SK-N-SH (cell line): ENCODE measurements around the gene EVI5. TPM values are rescaled to one million over a fixed set of nuclear protein-coding genes. Genes with fewer than 3 reads are reported as not detected.

Experiments used
- CTCF ChIA-PET: fragments of 300-600, 350-600 bp; formaldehyde crosslinking; extraction: SDS; loops from one replicate; lab custom pipeline; 2021; lab: Yijun Ruan, JAX
- POLR2A ChIA-PET: fragments of 350-600 bp; sonication (Branson Sonifier 250); formaldehyde crosslinking; extraction: SDS; loops from one replicate; lab custom pipeline; 2020; ENCODE audit warnings: antibody characterized with exemption, inconsistent platforms; lab: Yijun Ruan, JAX
- DNase-seq: peaks from one replicate; pipeline ENCODE4 v3.0.0; 2012
- H2AFZ ChIP-seq: fragments of 200-600 bp; sonication (generic); 2 replicates; pipeline ENCODE4 v1.8.1; 2016; ENCODE audit warnings: antibody characterized with exemption, mild to moderate bottlenecking, low read depth
- H3F3A ChIP-seq: fragments of 200-600 bp; sonication (generic); replicated peaks from 2 replicates; pipeline ENCODE3; 2016; ENCODE audit warnings: antibody characterized with exemption, mild to moderate bottlenecking; ENCODE audit not compliant: insufficient read depth
- H3K27ac ChIP-seq, 2 experiments: fragments of 200-500 bp in 1 of 2; fragments of 200-600 bp in 1 of 2; sonication (Bioruptor generic) in 1 of 2; sonication (generic), shearing (Covaris generic) in 1 of 2; 2 replicates each; pipeline versions ENCODE4 v1.5.1 to v1.6.1; 2014 to 2016; ENCODE audit warnings: low read depth in 2 of 2, inconsistent platforms in 1 of 2, low read length in 1 of 2, mild to moderate bottlenecking in 1 of 2, mixed read lengths in 1 of 2
- H3K27me3 ChIP-seq: fragments of 200-600 bp; sonication (generic), shearing (Covaris generic); 2 replicates; pipeline ENCODE4 v1.6.1; 2016; ENCODE audit warnings: mixed run types; ENCODE audit not compliant: insufficient read depth
- H3K36me3 ChIP-seq, 2 experiments: fragments of 200-500 bp in 1 of 2; fragments of 200-600 bp in 1 of 2; sonication (Bioruptor generic) in 1 of 2; sonication (generic) in 1 of 2; replicated peaks in 1 of 2; 2 replicates each; pipeline versions ENCODE3 to v1.5.1; 2014 to 2016; ENCODE audit warnings: low read length in 1 of 2, mild to moderate bottlenecking in 1 of 2; ENCODE audit not compliant: insufficient read depth in 2 of 2, control insufficient read depth in 1 of 2
- H3K4me1 ChIP-seq, 2 experiments: fragments of 200-500 bp in 1 of 2; fragments of 200-600 bp in 1 of 2; sonication (Bioruptor generic) in 1 of 2; sonication (generic), shearing (Covaris generic) in 1 of 2; 2 replicates each; pipeline versions ENCODE4 v1.5.1 to v1.6.1; 2014 to 2016; ENCODE audit warnings: low read depth in 1 of 2, low read length in 1 of 2, mixed run types in 1 of 2; ENCODE audit not compliant: insufficient read depth in 2 of 2, control insufficient read depth in 1 of 2
- H3K4me2 ChIP-seq: fragments of 200-600 bp; sonication (generic), shearing (Covaris generic); 2 replicates; pipeline ENCODE4 v1.6.1; 2017; ENCODE audit warnings: mixed run types
- H3K4me3 ChIP-seq, 2 experiments: fragments of 200-500 bp in 1 of 2; fragments of 200-600 bp in 1 of 2; sonication (Bioruptor generic) in 1 of 2; sonication (generic), shearing (Covaris generic) in 1 of 2; 2 replicates each; pipeline versions ENCODE4 v1.5.1 to v1.8.1; 2014 to 2016; ENCODE audit warnings: low read depth in 2 of 2, inconsistent platforms in 1 of 2, low read length in 1 of 2, mild to moderate bottlenecking in 1 of 2, mixed read lengths in 1 of 2, moderate library complexity in 1 of 2
- H3K79me2 ChIP-seq: fragments of 200-600 bp; sonication (generic); 2 replicates; pipeline ENCODE4 v1.8.1; 2017; ENCODE audit warnings: mild to moderate bottlenecking; ENCODE audit not compliant: insufficient read depth
- H3K9ac ChIP-seq: fragments of 200-600 bp; sonication (generic); 2 replicates; pipeline ENCODE4 v1.6.1; 2017; ENCODE audit warnings: mixed run types
- H3K9me2 ChIP-seq: fragments of 200-600 bp; sonication (generic); 2 replicates; pipeline ENCODE4 v1.6.1; 2017; ENCODE audit warnings: mixed run types
- H3K9me3 ChIP-seq: fragments of 200-600 bp; sonication (generic); 2 replicates; pipeline ENCODE4 v1.6.1; 2017; ENCODE audit warnings: mixed run types, mild to moderate bottlenecking, moderate library complexity
- H4K20me1 ChIP-seq: fragments of 200-600 bp; sonication (generic); 2 replicates; pipeline ENCODE4 v1.6.1; 2017; ENCODE audit warnings: mild to moderate bottlenecking, mixed run types; ENCODE audit not compliant: insufficient read depth
- CHD2 ChIP-seq: fragments of 150-350 bp; IDR thresholded peaks from 2 replicates; pipeline ENCODE4 v1.6.1; 2018; ENCODE audit warnings: low read length; ENCODE audit not compliant: partially characterized antibody
- CTCF ChIP-seq: fragments of 200-600 bp; sonication (generic); IDR thresholded peaks from 2 replicates; pipeline ENCODE4 v1.6.1; 2017; ENCODE audit warnings: antibody characterized with exemption, mild to moderate bottlenecking, moderate library complexity
- ELF1 ChIP-seq: IDR thresholded peaks from 2 replicates; pipeline ENCODE4 v1.4.0; 2012
- EZH2phosphoT487 ChIP-seq: fragments of 200-600 bp; sonication (generic); IDR thresholded peaks from 2 replicates; pipeline ENCODE4 v1.6.1; 2017; ENCODE audit warnings: low read depth, mixed run types, mild to moderate bottlenecking, antibody characterized with exemption, moderate library complexity, borderline replicate concordance
- GABPA ChIP-seq: IDR thresholded peaks from 2 replicates; pipeline ENCODE4 v1.4.0; 2012; ENCODE audit warnings: low read depth, mild to moderate bottlenecking
- GATA2 ChIP-seq: sonication (generic); formaldehyde crosslinking; IDR thresholded peaks from 2 replicates; pipeline ENCODE4 v1.5.0; 2020; ENCODE audit warnings: mild to moderate bottlenecking, missing genetic modification reagents
- JUND ChIP-seq: IDR thresholded peaks from 2 replicates; pipeline ENCODE4 v1.4.0; 2012
- MAX ChIP-seq: IDR thresholded peaks from 2 replicates; pipeline ENCODE4 v1.4.0; 2012; ENCODE audit warnings: low read depth
- NFIC ChIP-seq: IDR thresholded peaks from 2 replicates; pipeline ENCODE4 v1.4.0; 2012; ENCODE audit warnings: borderline replicate concordance
- POLR2AphosphoS5 ChIP-seq: IDR thresholded peaks from 2 replicates; pipeline ENCODE4 v1.6.1; 2012; ENCODE audit warnings: low read depth, low read length
- RCOR1 ChIP-seq: fragments of 150-350 bp; IDR thresholded peaks from 2 replicates; pipeline ENCODE4 v1.6.1; 2017; ENCODE audit warnings: antibody characterized with exemption, low read length
- REST ChIP-seq: IDR thresholded peaks from 2 replicates; pipeline ENCODE4 v1.6.1; 2012; ENCODE audit warnings: mild to moderate bottlenecking, low read depth, low read length, moderate library complexity
- RFX5 ChIP-seq: IDR thresholded peaks from 2 replicates; pipeline ENCODE4 v1.6.1; 2012; ENCODE audit warnings: mild to moderate bottlenecking, improper control_type of control experiment, low read length
- RXRA ChIP-seq: IDR thresholded peaks from 2 replicates; pipeline ENCODE4 v1.4.0; 2012; ENCODE audit warnings: low read depth, mild to moderate bottlenecking, borderline replicate concordance
- SMC3 ChIP-seq: IDR thresholded peaks from 2 replicates; pipeline ENCODE4 v1.6.1; 2012; ENCODE audit warnings: low read depth, low read length, improper control_type of control experiment
- TAF1 ChIP-seq: IDR thresholded peaks from 2 replicates; pipeline ENCODE4 v1.6.1; 2012; ENCODE audit warnings: low read depth, mild to moderate bottlenecking, low read length, moderate library complexity, borderline replicate concordance
- TCF12 ChIP-seq: IDR thresholded peaks from 2 replicates; pipeline ENCODE4 v1.4.0; 2012
- TEAD4 ChIP-seq: IDR thresholded peaks from 2 replicates; pipeline ENCODE4 v1.4.0; 2012; ENCODE audit warnings: mild to moderate bottlenecking, borderline replicate concordance; ENCODE audit not compliant: insufficient read depth
- USF2 ChIP-seq: fragments of 150-350 bp; IDR thresholded peaks from 2 replicates; pipeline ENCODE4 v1.6.1; 2017; ENCODE audit warnings: antibody characterized with exemption, low read length, low read depth, borderline replicate concordance
- YY1 ChIP-seq: IDR thresholded peaks from 2 replicates; pipeline ENCODE4 v1.4.0; 2012; ENCODE audit warnings: low read depth, mild to moderate bottlenecking
- WGBS: methylation state at CpG from one replicate; pipeline ENCODE4 v1.1.6; 2017; ENCODE audit warnings: low lambda C conversion rate; 5-methylcytosine and 5-hydroxymethylcytosine counted together
- polyA plus RNA-seq, 3 experiments: library from polyadenylated mRNA; depleted of rRNA; stranded (reverse); fragments of >200 nt; gene quantifications; 2 replicates each; pipeline ENCODE4 v1.2.3, GENCODE V29; 2012

EVI5 gene
- polyA plus RNA-seq, 1 of the 3 experiments (the other 2 are of a cell fraction): 5.7 TPM

GRCh38 chr1:92708368-92708950 is 76.4 kb downstream of the EVI5 start:
- 98% methylated on average over 2 of the region's 2 CpGs for WGBS
- DNase-seq: no peak

GRCh38 chr1:92707709-92708108 is 77.2 kb downstream of the EVI5 start:
- Histone ChIP-seq H3K9me3 (no peaks in the 10 kb centered on the region), H3K4me2 (no peak overlapping the region), H3K9me2 (no peaks in the 10 kb centered on the region), H3K4me1 (peaks cover 0 to 2% of the 10 kb centered on the region in 2 experiments; a peak in 2 of 4 replicates), H2AFZ (no peak overlapping the region), H3K27me3 (no peaks in the 10 kb centered on the region), H3K79me2 (peaks cover 6% of the 10 kb centered on the region; the same call in 1 of the 2 replicates), H3K27ac (no peak overlapping the region), H3K9ac (no peak overlapping the region), H3K36me3 (no peaks in the 10 kb centered on the region), H3F3A (no peaks in the 10 kb centered on the region), H3K4me3 (no peak overlapping the region), H4K20me1 (no peaks in the 10 kb centered on the region)
- WGBS: 98% methylated on average over 2 of the region's 2 CpGs
- no peak for DNase-seq
- ChIA-PET POLR2A (no interaction called here), CTCF (no interaction called here)
- TF ChIP-seq EZH2phosphoT487 (no peak), USF2 (no peak), TAF1 (no peak), TEAD4 (no peak), RFX5 (no peak), TCF12 (no peak), CTCF (no peak), YY1 (no peak)

More at GRCh38 chr1:92708368-92708950, 76.4 kb downstream of the EVI5 start:
- no peaks in the 10 kb centered on the region for H3K9me2 ChIP-seq
- H3K4me1 ChIP-seq: peaks cover 0 to 2% of the 10 kb centered on the region in 2 experiments; a peak in 2 of 4 replicates
- no peak overlapping the region for H3K9ac ChIP-seq
- H3K36me3 ChIP-seq: no peaks in the 10 kb centered on the region
- H4K20me1 ChIP-seq: no peaks in the 10 kb centered on the region
- H3K4me3 ChIP-seq: no peak overlapping the region
- no peaks in the 10 kb centered on the region for H3F3A ChIP-seq
- H2AFZ ChIP-seq: no peak overlapping the region
- CTCF ChIA-PET: no interaction called here
- H3K4me2 ChIP-seq: no peak overlapping the region
- no peaks in the 10 kb centered on the region for H3K9me3 ChIP-seq
- TF ChIP-seq RCOR1 (no peak), TAF1 (no peak), POLR2AphosphoS5 (no peak), SMC3 (no peak), MAX (no peak), GATA2 (CRISPR knock-in tag) (no peak), RFX5 (no peak), JUND (no peak), GABPA (no peak), RXRA (no peak), CHD2 (no peak), NFIC (no peak), REST (no peak), ELF1 (no peak)
- TF ChIP-seq, all 33 proteins: peak for 0
- POLR2A ChIA-PET: no interaction called here
- Histone ChIP-seq H3K27ac (no peak overlapping the region), H3K27me3 (no peaks in the 10 kb centered on the region), H3K79me2 (peaks cover 6% of the 10 kb centered on the region; the same call in 1 of the 2 replicates)
